Measurements from ENCODE around the gene FARS2.

DNA sequence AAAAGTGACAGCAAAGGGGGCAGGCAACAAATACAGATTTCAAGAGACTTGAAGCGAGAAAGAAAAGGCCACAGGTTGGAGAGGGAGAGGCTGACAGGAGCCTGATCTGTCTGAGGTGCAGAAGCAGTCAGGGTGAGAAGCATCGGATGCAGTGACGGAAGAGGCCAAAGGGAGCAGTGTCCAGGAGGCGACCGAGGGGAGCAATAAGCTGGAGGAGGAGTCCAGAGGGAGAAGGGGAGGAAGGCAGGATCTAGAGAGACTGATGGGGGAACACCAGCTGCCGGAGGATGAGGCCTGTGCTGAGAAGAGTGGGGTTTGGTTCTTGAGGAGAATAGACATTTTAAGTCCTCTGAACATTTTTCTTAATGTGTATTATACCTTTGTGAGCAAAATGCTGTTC, 23.8 kb downstream of the FARS2 start:
- TF ChIP-seq CTCF (IDR thresholded peaks at IDR 0.05; ENCODE audit: extremely low read depth in 1 of 2, insufficient read depth in 1 of 2, low read depth in 1 of 2, low read length in 2 of 2), result no peak
- TF ChIP-seq POLR2A (IDR thresholded peaks at IDR 0.05; ENCODE audit: low read depth, low read length), result no peak
- TF ChIP-seq POLR2AphosphoS5 (IDR thresholded peaks at IDR 0.05; ENCODE audit: insufficient read depth, low read depth, low read length), result no peak
- TF ChIP-seq MYC (IDR thresholded peaks at IDR 0.05; ENCODE audit: low read depth, low read length), result no peak
